Forelimb muscle (tissue), 1 donor: ENCODE data around the gene AFG1L. TPM values are rescaled to one million over a fixed set of nuclear protein-coding genes. Genes with fewer than 3 reads are reported as not detected.

Experiments
- polyA plus RNA-seq: library from polyadenylated mRNA; unstranded; fragments of 120-200 nt; gene quantifications from one replicate; pipeline ENCODE4 v1.2.1, GENCODE V29; 2013; ENCODE audit not compliant: insufficient read length

Gene AFG1L
- polyA plus RNA-seq, 1 donor = 6.4 TPM

Other genes with a start within 250 kb of the AFG1L start
- 18.2 TPM for gene OSTM1, start 220.3 kb upstream of the AFG1L start, polyA plus RNA-seq
- gene NR2E1, start 129.0 kb upstream of the AFG1L start, polyA plus RNA-seq = not detected
- gene SNX3, start 34.0 kb upstream of the AFG1L start, polyA plus RNA-seq = 204 TPM